GM12878 (cell line): Measurements from ENCODE around the gene KLF3. TPM values are rescaled to one million over a fixed set of nuclear protein-coding genes. Genes with fewer than 3 reads are reported as not detected.
A peak's percentile ranks its signal among the peaks of the same experiment; 100 is the strongest.

Source experiments
- ATAC-seq: fragments of 200-7000 bp; cut with Tn5 transposase; 3 replicates; pipeline ENCODE4 v1.9.1; 2020; ENCODE audit warnings: mild to moderate bottlenecking, moderate library complexity
- BruUV-seq: library from RNA; stranded (reverse); fragments of 400-500 nt; replicated peaks from 2 replicates; lab custom pipeline; 2021; lab: Mats Ljungman, UMichigan
- CTCF ChIA-PET: fragments of 300-600 bp; sonication (Branson Sonifier 250); formaldehyde crosslinking; extraction: SDS; loops from one replicate; lab custom pipeline; 2021; ENCODE audit warnings: inconsistent platforms; lab: Yijun Ruan, JAX
- POLR2A ChIA-PET: fragments of 350-600 bp; formaldehyde crosslinking; extraction: SDS; loops from one replicate; lab custom pipeline; 2021; ENCODE audit warnings: inconsistent platforms; lab: Charles Lee
- RAD21 ChIA-PET: fragments of 300-600 bp; sonication (Branson Sonifier 250); formaldehyde crosslinking; loops from one replicate; lab custom pipeline; 2023; ENCODE audit warnings: antibody characterized with exemption; ENCODE audit not compliant: unreplicated experiment; lab: Charles Lee
- SMC1A ChIA-PET: fragments of 300-600 bp; sonication (Branson Sonifier 250); formaldehyde crosslinking; loops from one replicate; lab custom pipeline; 2023; ENCODE audit not compliant: unreplicated experiment, uncharacterized antibody; lab: Charles Lee
- DNase-seq: peaks from one replicate; pipeline ENCODE4 v3.0.0-alpha.2; 2011; ENCODE audit warnings: low read depth, low spot score
- FAIRE-seq: peaks from 3 replicates; lab custom pipeline; 2011; peaks lifted over from hg19 to GRCh38; lab: Jason Lieb, UNC
- H2AFZ ChIP-seq: 2 replicates; pipeline ENCODE4 v1.6.0; 2011; ENCODE audit warnings: low read depth, low read length, control low read depth; ENCODE audit not compliant: control insufficient read depth
- H3K27ac ChIP-seq: 2 replicates; pipeline ENCODE4 v1.5.1; 2011; ENCODE audit warnings: control low read depth; ENCODE audit not compliant: control insufficient read depth, insufficient read depth
- H3K27me3 ChIP-seq, 2 experiments: replicated peaks in 1 of 2; 2 replicates each; pipeline versions ENCODE4 v1.6.0 to v1.6.1; 2011; ENCODE audit warnings: low read length in 1 of 2; ENCODE audit not compliant: control insufficient read depth in 2 of 2, insufficient read depth in 2 of 2
- H3K36me3 ChIP-seq, 2 experiments: 2 replicates each; pipeline ENCODE4 v1.5.1; 2011; ENCODE audit warnings: low read length in 1 of 2; ENCODE audit not compliant: control insufficient read depth in 2 of 2, insufficient read depth in 2 of 2
- H3K4me1 ChIP-seq: 2 replicates; pipeline ENCODE4 v1.6.1; 2011; ENCODE audit warnings: mild to moderate bottlenecking, low read length, moderate library complexity, mixed read lengths; ENCODE audit not compliant: control insufficient read depth, insufficient read depth
- H3K4me2 ChIP-seq: 2 replicates; pipeline ENCODE4 v1.6.0; 2011; ENCODE audit warnings: control low read depth; ENCODE audit not compliant: control insufficient read depth, insufficient read depth
- H3K4me3 ChIP-seq: fragments of 200-600 bp; sonication (generic); 2 replicates; pipeline ENCODE4 v1.5.1; 2016
- H3K79me2 ChIP-seq: 2 replicates; pipeline ENCODE4 v1.6.0; 2011; ENCODE audit warnings: low read length; ENCODE audit not compliant: control insufficient read depth, insufficient read depth
- H3K9ac ChIP-seq: 2 replicates; pipeline ENCODE4 v1.8.0; 2011; ENCODE audit warnings: low read length, control low read depth, mixed read lengths; ENCODE audit not compliant: control insufficient read depth, insufficient read depth
- H3K9me3 ChIP-seq: replicated peaks from 3 replicates; pipeline ENCODE4 v1.5.1; 2011; ENCODE audit warnings: mild to moderate bottlenecking, low read length; ENCODE audit not compliant: control insufficient read depth, insufficient read depth
- H4K20me1 ChIP-seq: 2 replicates; pipeline ENCODE4 v1.6.0; 2011; ENCODE audit not compliant: control insufficient read depth, insufficient read depth
- ATF7 ChIP-seq: fragments of 450-650 bp; IDR thresholded peaks from 2 replicates; pipeline ENCODE4 v1.6.1; 2016; ENCODE audit warnings: low read depth, mild to moderate bottlenecking
- BCL11A ChIP-seq: IDR thresholded peaks from 2 replicates; pipeline ENCODE4 v1.6.1; 2011; ENCODE audit warnings: low read depth, low read length
- CEBPB ChIP-seq, 2 experiments: fragments of 150-350 bp in 1 of 2; IDR thresholded peaks; 2 replicates each; pipeline ENCODE4 v1.6.1; 2012 to 2014; ENCODE audit warnings: low read depth in 2 of 2, low read length in 2 of 2, borderline replicate concordance in 1 of 2, inconsistent platforms in 1 of 2
- EP300 ChIP-seq, 2 experiments: fragments of 150-350 bp in 1 of 2; IDR thresholded peaks; 2 replicates each; pipeline ENCODE4 v1.6.1; 2011 to 2012; ENCODE audit warnings: low read depth in 2 of 2, low read length in 2 of 2, borderline replicate concordance in 1 of 2, improper control_type of control experiment in 1 of 2, inconsistent platforms in 1 of 2; ENCODE audit not compliant: control insufficient read depth in 1 of 2
- ETV6 ChIP-seq, 2 experiments: fragments of 450-650 bp in 1 of 2; IDR thresholded peaks in 1 of 2; conservative IDR thresholded peaks in 1 of 2; 2 replicates each; pipeline ENCODE4 v1.6.1; 2014; ENCODE audit warnings: antibody characterized with exemption in 1 of 2, borderline replicate concordance in 1 of 2, low read depth in 1 of 2, mild to moderate bottlenecking in 1 of 2, moderate library complexity in 1 of 2
- FOXM1 ChIP-seq: IDR thresholded peaks from 2 replicates; pipeline ENCODE4 v1.6.1; 2012; ENCODE audit warnings: low read depth, mild to moderate bottlenecking, inconsistent platforms, low read length, moderate library complexity
- IKZF2 ChIP-seq, 2 experiments: fragments of 450-650 bp; IDR thresholded peaks; 2 replicates each; pipeline ENCODE4 v1.6.1; 2017; ENCODE audit warnings: mild to moderate bottlenecking in 2 of 2, moderate library complexity in 2 of 2
- JUNB ChIP-seq: IDR thresholded peaks from 2 replicates; pipeline ENCODE4 v1.6.1; 2016; ENCODE audit warnings: antibody characterized with exemption, mild to moderate bottlenecking
- KDM1A ChIP-seq: fragments of 200-600 bp; sonication (generic); IDR thresholded peaks from 2 replicates; pipeline ENCODE4 v1.6.1; 2016; ENCODE audit warnings: borderline replicate concordance
- LARP7 ChIP-seq: fragments of 450-650 bp; IDR thresholded peaks from 2 replicates; pipeline ENCODE4 v1.6.1; 2017; ENCODE audit warnings: mild to moderate bottlenecking
- MTA2 ChIP-seq: fragments of 450-650 bp; IDR thresholded peaks from 2 replicates; pipeline ENCODE4 v1.6.1; 2016; ENCODE audit warnings: low read depth, mild to moderate bottlenecking, moderate library complexity
- NFYA ChIP-seq: IDR thresholded peaks from 2 replicates; pipeline ENCODE4 v1.6.1; 2011; ENCODE audit warnings: low read depth, mild to moderate bottlenecking, low read length, improper control_type of control experiment, borderline replicate concordance
- PAX5 ChIP-seq: IDR thresholded peaks from 2 replicates; pipeline ENCODE4 v1.6.1; 2011; ENCODE audit warnings: low read depth, low read length, borderline replicate concordance
- RUNX3 ChIP-seq: IDR thresholded peaks from 2 replicates; pipeline ENCODE4 v1.6.1; 2012; ENCODE audit warnings: low read length, inconsistent platforms
- SMAD5 ChIP-seq: IDR thresholded peaks from 2 replicates; pipeline ENCODE4 v1.6.1; 2016; ENCODE audit warnings: antibody characterized with exemption, low read depth
- SMC3 ChIP-seq: IDR thresholded peaks from 2 replicates; pipeline ENCODE4 v1.6.1; 2011; ENCODE audit warnings: low read length, improper control_type of control experiment, borderline replicate concordance
- YY1 ChIP-seq: IDR thresholded peaks from 2 replicates; pipeline ENCODE4 v1.6.1; 2011; ENCODE audit warnings: low read depth, mild to moderate bottlenecking, low read length
- ZNF274 ChIP-seq: IDR thresholded peaks from one replicate; pipeline ENCODE4 v1.8.0; 2011; ENCODE audit not compliant: insufficient read length, insufficient read depth
- WGBS: methylation state at CpG from one replicate; pipeline ENCODE4 v1.1.6; 2016; ENCODE audit warnings: low lambda C conversion rate; ENCODE audit not compliant: insufficient replicate concordance, insufficient coverage; ENCODE audit errors: missing lambda C conversion rate; 5-methylcytosine and 5-hydroxymethylcytosine counted together
- in situ Hi-C: fragments of 300-500 bp; cut with MboI; formaldehyde crosslinking; loops from 9 replicates; pipeline ENCODE4 v1.14.3; 2018; ENCODE audit warnings: mixed read lengths
- intact Hi-C: fragments of 100-400 bp; cut with micrococcal nuclease; formaldehyde crosslinking; loops from one replicate; pipeline ENCODE4 v1.14.2; 2022; ENCODE audit not compliant: unreplicated experiment
- polyA plus RNA-seq, 11 experiments: library from polyadenylated mRNA; depleted of rRNA in 4 of 11; unstranded in 6 of 11; stranded (reverse) in 5 of 11; fragments of >200 nt; fragmentation: Nextera tagmentation in 4 of 11; fragmentation: Illumina TruSeq in 1 of 11; extraction: Ambion mirVana in 4 of 11; extraction: Trizol in 1 of 11; gene quantifications; 1 replicate in 1 of 11; 2 replicates in 10 of 11; pipeline versions ENCODE4 v1.2.1 to v1.2.3, GENCODE V29; 2011 to 2016; ENCODE audit warnings: inconsistent platforms in 2 of 11, missing spikeins in 2 of 11, low read depth in 1 of 11
- total RNA-seq, 4 experiments: library from RNA; depleted of rRNA in 3 of 4; stranded (reverse); fragments of >200 nt in 3 of 4; fragmentation: Illumina TruSeq in 1 of 4; extraction: Trizol in 1 of 4; gene quantifications; 2 replicates each; pipeline versions ENCODE4 v1.2.1 to v1.2.3, GENCODE V29; 2013 to 2021
- TF ChIP-seq, protein P1 (sequence below): IDR thresholded peaks from 2 replicates; pipeline ENCODE4 v1.6.1; 2011; ENCODE audit warnings: borderline replicate concordance, low read depth, mild to moderate bottlenecking, moderate library complexity, low read length; ENCODE audit not compliant: insufficient read depth, poor library complexity, severe bottlenecking
- TF ChIP-seq, protein P2 (sequence below): fragments of 450-650 bp; IDR thresholded peaks from 2 replicates; pipeline ENCODE4 v1.6.1; 2017; ENCODE audit warnings: mild to moderate bottlenecking, low read depth, inconsistent platforms; ENCODE audit not compliant: poor library complexity, severe bottlenecking

KLF3 gene
- total and polyA plus RNA-seq, 10 of the 15 experiments (the other 5 are each of a cell fraction or from before 2014, with no cell fraction given): 1.4 to 5.8 (median 2.1) TPM

GRCh38 chr4:38670939-38671591, 7.1 kb downstream of the KLF3 start:
- H3K27ac ChIP-seq: peak overlapping the region; percentile 58
- peak overlapping the region; percentile 86 for H3K4me2 ChIP-seq
- H3K4me3 ChIP-seq: peak overlapping the region; percentile 29
- no TSS peak for BruUV-seq
- ChIA-PET POLR2A (interaction anchor here (0.6 to 1.1 kb wide), 2 partner anchors 470 to 539 kb away, joined by 4 read pairs; no protein-coding TSS in a partner anchor), CTCF (interaction anchor here (1.2 to 5.5 kb wide), 5 partner anchors 351 to 611 kb away, joined by 3 to 67 read pairs (median 12); no protein-coding TSS in a partner anchor), RAD21 (interaction anchor here (2.8 to 7.2 kb wide), 3 partner anchors 351 to 602 kb away, joined by 13 to 66 read pairs (median 48); no protein-coding TSS in a partner anchor), SMC1A (interaction anchor here (1.0 to 8.4 kb wide), 7 partner anchors 54 to 543 kb away, joined by 3 to 82 read pairs (median 6); partner anchors contain the start of gene TLR10)
- H3K27me3 ChIP-seq: peaks cover 0 to 4% of the 10 kb centered on the region in 2 experiments; a peak in 1 of 4 replicates
- FAIRE-seq: no peak
- H3K36me3 ChIP-seq: no peaks in the 10 kb centered on the region
- intact Hi-C loops (loop anchor here (1.0 to 10.0 kb wide), 3 partner anchors 169 to 352 kb away; no protein-coding TSS in a partner anchor), in situ Hi-C loops (loop anchor here (5.0 kb wide), 3 partner anchors 354 to 609 kb away; no protein-coding TSS in a partner anchor)
- peaks cover 56% of the 10 kb centered on the region for H3K4me1 ChIP-seq
- ATAC-seq: peak; percentile 57
- H4K20me1 ChIP-seq: no peaks in the 10 kb centered on the region
- DNase-seq: no peak
- no peak overlapping the region; the same call in 1 of the 2 replicates for H2AFZ ChIP-seq
- WGBS: 23% methylated on average over 10 of the region's 10 CpGs
- H3K9me3 ChIP-seq: no peaks in the 10 kb centered on the region
- peaks cover 75% of the 10 kb centered on the region for H3K79me2 ChIP-seq
- H3K9ac ChIP-seq: peak overlapping the region; percentile 1; the same call in 1 of the 2 replicates
- TF ChIP-seq ETV6 (conservative IDR thresholded peaks at IDR 0.05 in 1 of 2, IDR thresholded peaks at IDR 0.05 in 1 of 2; ENCODE audit: borderline replicate concordance in 1 of 2, low read depth in 1 of 2): peak in 1 of 2 experiments; percentile 57; a peak in 2 of 4 replicates
- no peak for TF ChIP-seq ZNF274
- no peak for TF ChIP-seq KDM1A
- 0 out of 2 replicates have a peak, but pooled peaks have one; percentile 52 for TF ChIP-seq PAX5
- no peak for TF ChIP-seq LARP7
- TF ChIP-seq MTA2: no peak
- TF ChIP-seq YY1: peak; percentile 81
- TF ChIP-seq, protein P1, sequence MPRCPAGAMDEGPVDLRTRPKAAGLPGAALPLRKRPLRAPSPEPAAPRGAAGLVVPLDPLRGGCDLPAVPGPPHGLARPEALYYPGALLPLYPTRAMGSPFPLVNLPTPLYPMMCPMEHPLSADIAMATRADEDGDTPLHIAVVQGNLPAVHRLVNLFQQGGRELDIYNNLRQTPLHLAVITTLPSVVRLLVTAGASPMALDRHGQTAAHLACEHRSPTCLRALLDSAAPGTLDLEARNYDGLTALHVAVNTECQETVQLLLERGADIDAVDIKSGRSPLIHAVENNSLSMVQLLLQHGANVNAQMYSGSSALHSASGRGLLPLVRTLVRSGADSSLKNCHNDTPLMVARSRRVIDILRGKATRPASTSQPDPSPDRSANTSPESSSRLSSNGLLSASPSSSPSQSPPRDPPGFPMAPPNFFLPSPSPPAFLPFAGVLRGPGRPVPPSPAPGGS: peak; percentile 58
- TF ChIP-seq, protein P2, sequence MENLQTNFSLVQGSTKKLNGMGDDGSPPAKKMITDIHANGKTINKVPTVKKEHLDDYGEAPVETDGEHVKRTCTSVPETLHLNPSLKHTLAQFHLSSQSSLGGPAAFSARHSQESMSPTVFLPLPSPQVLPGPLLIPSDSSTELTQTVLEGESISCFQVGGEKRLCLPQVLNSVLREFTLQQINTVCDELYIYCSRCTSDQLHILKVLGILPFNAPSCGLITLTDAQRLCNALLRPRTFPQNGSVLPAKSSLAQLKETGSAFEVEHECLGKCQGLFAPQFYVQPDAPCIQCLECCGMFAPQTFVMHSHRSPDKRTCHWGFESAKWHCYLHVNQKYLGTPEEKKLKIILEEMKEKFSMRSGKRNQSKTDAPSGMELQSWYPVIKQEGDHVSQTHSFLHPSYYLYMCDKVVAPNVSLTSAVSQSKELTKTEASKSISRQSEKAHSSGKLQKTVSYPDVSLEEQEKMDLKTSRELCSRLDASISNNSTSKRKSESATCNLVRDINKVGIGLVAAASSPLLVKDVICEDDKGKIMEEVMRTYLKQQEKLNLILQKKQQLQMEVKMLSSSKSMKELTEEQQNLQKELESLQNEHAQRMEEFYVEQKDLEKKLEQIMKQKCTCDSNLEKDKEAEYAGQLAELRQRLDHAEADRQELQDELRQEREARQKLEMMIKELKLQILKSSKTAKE: no peak
- TF ChIP-seq RUNX3: peak; percentile 56
- TF ChIP-seq EP300 (IDR thresholded peaks at IDR 0.05; ENCODE audit: borderline replicate concordance in 1 of 2, control insufficient read depth in 1 of 2, low read depth in 2 of 2, low read length in 2 of 2): 0 out of 4 replicates have a peak, but pooled peaks of 1 of the 2 experiments have one; percentile 12
- no peak for TF ChIP-seq NFYA
- TF ChIP-seq BCL11A: 0 out of 2 replicates have a peak, but pooled peaks have one; percentile 6
- no peak for TF ChIP-seq SMC3
- TF ChIP-seq FOXM1: peak; percentile 61; the same call in 1 of the 2 replicates
- no peak for TF ChIP-seq CEBPB (IDR thresholded peaks at IDR 0.05; ENCODE audit: borderline replicate concordance in 1 of 2, low read depth in 2 of 2, low read length in 2 of 2)
- no peak for TF ChIP-seq SMAD5
- TF ChIP-seq ATF7: no peak
- TF ChIP-seq JUNB: peak; percentile 51
- TF ChIP-seq IKZF2 (IDR thresholded peaks at IDR 0.05): peak in 1 of 2 experiments; percentile 35; a peak in 3 of 4 replicates
